Fibroblast of skin of right biceps (primary cell): ENCODE measurements around the gene BZW2.

Experiments used
- DNase-seq: peaks from one replicate; pipeline ENCODE4 v3.0.0-alpha.2; 2013

Gene BZW2

GRCh38 chr7:16645593-16646471 is at the start of gene BZW2, which contains the start of gene ANKMY2:
Gene BZW2 (plus strand): TSS chr7:16646181. CDS start chr7:16665444, 19,263 bp downstream.
Gene ANKMY2 (minus strand): TSS chr7:16645754. CDS start chr7:16645573, 181 bp downstream.
- DNase-seq = peak; percentile 98

- DNase-seq = no peak
Observed at GRCh38 chr7:16598015-16598414, 48.0 kb upstream of the BZW2 start.

GRCh38 chr7:16599860-16600259 is 46.1 kb upstream of the BZW2 start:
- DNase-seq = no peak

- no peak for DNase-seq
Observed at GRCh38 chr7:16603633-16604032, 42.3 kb upstream of the BZW2 start.

GRCh38 chr7:16604054-16604453 is 41.9 kb upstream of the BZW2 start:
- DNase-seq = no peak

GRCh38 chr7:16606704-16607103 is 39.3 kb upstream of the BZW2 start:
- no peak for DNase-seq

- no peak for DNase-seq
Observed at GRCh38 chr7:16609842-16610450, 36.0 kb upstream of the BZW2 start.

- no peak for DNase-seq
Observed at GRCh38 chr7:16611711-16612110, 34.3 kb upstream of the BZW2 start.

- DNase-seq = no peak
Observed at GRCh38 chr7:16615228-16615627, 30.8 kb upstream of the BZW2 start.

- DNase-seq = no peak
Observed at GRCh38 chr7:16616122-16616521, 29.9 kb upstream of the BZW2 start.

- DNase-seq = no peak
Observed at GRCh38 chr7:16616542-16616941, 29.4 kb upstream of the BZW2 start.

GRCh38 chr7:16619979-16620408 is 26.0 kb upstream of the BZW2 start:
- no peak for DNase-seq

- DNase-seq = no peak
Observed at GRCh38 chr7:16626388-16626787, 19.6 kb upstream of the BZW2 start.

- no peak for DNase-seq
Observed at GRCh38 chr7:16627236-16627635, 18.7 kb upstream of the BZW2 start.

GRCh38 chr7:16630654-16631053 is 15.3 kb upstream of the BZW2 start:
- DNase-seq = no peak

- DNase-seq = no peak
Observed at GRCh38 chr7:16634271-16634738, 11.7 kb upstream of the BZW2 start.

GRCh38 chr7:16636555-16637101 is 9.4 kb upstream of the BZW2 start:
- DNase-seq = peak; percentile 74

- DNase-seq = peak; percentile 8
Observed at GRCh38 chr7:16637379-16637778, 8.6 kb upstream of the BZW2 start.

- no peak for DNase-seq
Observed at GRCh38 chr7:16638282-16639280, 7.4 kb upstream of the BZW2 start.

GRCh38 chr7:16644157-16644556 is 1.8 kb upstream of the BZW2 start:
- no peak for DNase-seq

- DNase-seq = peak; percentile 55
Observed at GRCh38 chr7:16644636-16645592, 1.1 kb upstream of the BZW2 start.
